ENCODE data around the gene FAM149B1. TPM values are rescaled to one million over a fixed set of nuclear protein-coding genes. Genes with fewer than 3 reads are reported as not detected.
"Not testable (repeated sequence)": the region's sequence is repeated elsewhere in the genome, so short reads cannot be mapped to it uniquely, and the experiment has no call there.

FAM149B1 gene
- polyA plus RNA-seq, 1 donor: 61.6 TPM

GRCh38 chr10:73232887-73233286 is 65.0 kb downstream of the FAM149B1 start:
- no peak for DNase-seq

- DNase-seq: no peak
Measured at GRCh38 chr10:73233883-73234282, 66.0 kb downstream of the FAM149B1 start.

- DNase-seq: no peak
Measured at GRCh38 chr10:73234695-73235094, 66.8 kb downstream of the FAM149B1 start.

GRCh38 chr10:73238990-73239566 is 71.2 kb downstream of the FAM149B1 start:
- DNase-seq: no peak

- no peak for DNase-seq
Measured at GRCh38 chr10:73239908-73240307, 72.0 kb downstream of the FAM149B1 start.

- DNase-seq: no peak
Measured at GRCh38 chr10:73244866-73245477, 77.1 kb downstream of the FAM149B1 start.

GRCh38 chr10:73246322-73246645 is 78.4 kb downstream of the FAM149B1 start:
- DNase-seq: no peak

GRCh38 chr10:73246646-73247508 is 79.0 kb downstream of the FAM149B1 start, which contains the start of gene DNAJC9:
TSS of gene DNAJC9 (minus strand) at chr10:73247255. CDS start at chr10:73247189, 66 bp downstream.
- DNase-seq: peak; percentile 95

GRCh38 chr10:73247509-73248258 is 79.8 kb downstream of the FAM149B1 start:
- no peak for DNase-seq

GRCh38 chr10:73248259-73248724 is 80.4 kb downstream of the FAM149B1 start:
- DNase-seq: no peak

- DNase-seq: no peak
Measured at GRCh38 chr10:73251683-73252444, 83.9 kb downstream of the FAM149B1 start.

- peak; percentile 97 for DNase-seq
Measured at GRCh38 chr10:73252445-73253224, 84.7 kb downstream of the FAM149B1 start, which contains the start of gene MRPS16. TSS of gene MRPS16 (minus strand) at chr10:73252644. CDS start at chr10:73252482, 162 bp downstream.

GRCh38 chr10:73253225-73253555 is 85.3 kb downstream of the FAM149B1 start:
- no peak for DNase-seq

- DNase-seq: not testable (repeated sequence)
Measured at GRCh38 chr10:73258612-73259011, 90.7 kb downstream of the FAM149B1 start.

- DNase-seq: no peak
Measured at GRCh38 chr10:73261362-73261995, 93.6 kb downstream of the FAM149B1 start.

- DNase-seq: no peak
Measured at GRCh38 chr10:73262105-73262730, 94.3 kb downstream of the FAM149B1 start.

GRCh38 chr10:73262880-73263555 is 95.1 kb downstream of the FAM149B1 start:
- DNase-seq: no peak

GRCh38 chr10:73263693-73264347 is 95.9 kb downstream of the FAM149B1 start:
- no peak for DNase-seq

GRCh38 chr10:73264423-73264822 is 96.5 kb downstream of the FAM149B1 start:
- DNase-seq: no peak

Measured in left kidney (tissue), 2 donors.